Measurements from ENCODE around the gene PAPOLA. TPM values are rescaled to one million over a fixed set of nuclear protein-coding genes. Genes with fewer than 3 reads are reported as not detected.

The PAPOLA gene
- total RNA-seq, 2 experiments from 2014 or later = 99.3 to 197 TPM

DNA sequence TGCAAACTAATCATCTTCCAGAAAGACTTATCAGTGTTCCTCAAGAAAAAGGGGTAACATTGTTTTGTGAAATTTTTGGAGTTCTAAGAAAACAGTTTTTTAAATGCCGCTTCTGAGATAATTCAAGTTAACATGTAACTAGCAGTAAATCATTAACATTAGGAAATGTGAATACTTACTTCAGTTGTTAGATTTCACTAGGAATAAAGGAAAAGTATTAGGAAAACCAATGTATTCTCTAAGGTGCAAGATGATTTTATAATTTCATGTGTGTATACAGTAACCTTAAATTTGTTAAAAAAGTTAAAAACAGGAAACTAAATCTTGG, 36.8 kb downstream of the PAPOLA start:
- ChIA-PET POLR2A (interaction anchor here (0.7 kb wide), 1 partner anchor 29 kb away, joined by 3 read pairs; no protein-coding TSS in a partner anchor), CTCF (ENCODE audit: unreplicated experiment) (no interaction called here)
- no TSS peak for BruUV-seq (replicated peaks)
- Histone ChIP-seq H2AFZ (ENCODE audit: low read length) (no peak overlapping the region), H3K27ac (ENCODE audit: low read depth, low read length, poor library complexity, severe bottlenecking) (no peak overlapping the region), H3K79me2 (ENCODE audit: insufficient read depth, low read depth, low read length) (no peaks in the 10 kb centered on the region), H3K36me3 (ENCODE audit: insufficient read depth, low read length) (peaks cover 64% of the 10 kb centered on the region), H3K4me3 (ENCODE audit: low read depth, low read length, poor library complexity, severe bottlenecking) (no peak overlapping the region), H4K20me1 (ENCODE audit: insufficient read depth, low read length) (0 out of 2 replicates have a peak, but pooled peaks cover 1% of the 10 kb centered on the region), H3K9me3 (ENCODE audit: low read length) (no peaks in the 10 kb centered on the region), H3K4me2 (ENCODE audit: low read length) (no peak overlapping the region), H3K4me1 (ENCODE audit: insufficient read depth, low read length, poor library complexity, severe bottlenecking) (peaks cover 7% of the 10 kb centered on the region), H3K9me2 (ENCODE audit: insufficient read depth, low read length) (no peaks in the 10 kb centered on the region)
- no peak for DNase-seq (ENCODE audit: low spot score)
- no peak for TF ChIP-seq CTCF (conservative IDR thresholded peaks at IDR 0.05; ENCODE audit: low read length)
- TF ChIP-seq EZH2phosphoT487 (IDR thresholded peaks at IDR 0.05; ENCODE audit: borderline replicate concordance, low read depth, low read length) = no peak
- intact Hi-C loops (cut with micrococcal nuclease; ENCODE audit: unreplicated experiment) = no loop called here

DNA sequence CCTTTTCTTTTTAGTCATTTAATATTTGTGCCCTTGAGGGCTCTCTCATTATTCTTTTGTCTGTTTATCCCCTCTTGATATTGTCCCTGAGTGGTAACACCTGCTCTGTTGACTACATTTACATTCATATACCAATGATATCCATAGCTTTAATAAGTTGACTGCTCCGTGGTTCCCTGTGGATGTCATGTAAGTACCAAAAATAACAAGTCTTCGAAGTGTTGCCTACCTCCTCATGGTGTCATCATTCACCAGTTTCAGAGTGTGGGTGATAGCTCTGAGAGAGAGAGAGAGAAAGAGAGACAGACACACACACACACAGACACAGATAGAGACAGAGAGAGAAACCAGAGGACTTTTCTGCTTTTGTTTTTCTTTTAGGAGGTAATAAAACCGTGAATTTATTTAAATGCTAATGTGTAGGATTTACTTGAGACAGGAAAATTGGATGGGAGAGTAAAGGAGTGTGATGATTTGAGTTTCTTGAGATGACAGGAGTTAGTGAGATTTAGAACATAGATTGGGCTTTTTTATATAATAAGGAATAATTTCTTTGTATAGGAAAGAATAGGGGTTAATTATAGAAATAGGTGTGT, 52.2 kb downstream of the PAPOLA start:
- H3K4me2 ChIP-seq (ENCODE audit: low read length) = no peak overlapping the region
- H3K79me2 ChIP-seq (ENCODE audit: insufficient read depth, low read depth, low read length) = no peaks in the 10 kb centered on the region
- ChIA-PET POLR2A (interaction anchor here (1.2 kb wide), 1 partner anchor 12 kb away, joined by 4 read pairs; no protein-coding TSS in a partner anchor), CTCF (ENCODE audit: unreplicated experiment) (no interaction called here)
- H3K4me1 ChIP-seq (ENCODE audit: insufficient read depth, low read length, poor library complexity, severe bottlenecking) = no peaks in the 10 kb centered on the region
- H3K9me3 ChIP-seq (ENCODE audit: low read length) = no peaks in the 10 kb centered on the region
- no peaks in the 10 kb centered on the region for H4K20me1 ChIP-seq (ENCODE audit: insufficient read depth, low read length)
- H3K4me3 ChIP-seq (ENCODE audit: low read depth, low read length, poor library complexity, severe bottlenecking) = no peak overlapping the region
- H3K36me3 ChIP-seq (ENCODE audit: insufficient read depth, low read length) = peaks cover 86% of the 10 kb centered on the region
- no peaks in the 10 kb centered on the region for H3K9me2 ChIP-seq (ENCODE audit: insufficient read depth, low read length)
- TF ChIP-seq EZH2phosphoT487 (IDR thresholded peaks at IDR 0.05; ENCODE audit: borderline replicate concordance, low read depth, low read length) (no peak), CTCF (conservative IDR thresholded peaks at IDR 0.05; ENCODE audit: low read length) (no peak)
- no peak overlapping the region for H3K27ac ChIP-seq (ENCODE audit: low read depth, low read length, poor library complexity, severe bottlenecking)
- DNase-seq (ENCODE audit: low spot score) = no peak
- TSS peak; percentile 31 for BruUV-seq (replicated peaks)
- intact Hi-C loops (cut with micrococcal nuclease; ENCODE audit: unreplicated experiment) = no loop called here
- H2AFZ ChIP-seq (ENCODE audit: low read length) = no peak overlapping the region

GRCh38 chr14:96559571-96559970, 57.4 kb downstream of the PAPOLA start:
- no peak overlapping the region for H3K27ac ChIP-seq (ENCODE audit: low read depth, low read length, poor library complexity, severe bottlenecking)
- no peak for TF ChIP-seq EZH2phosphoT487 (IDR thresholded peaks at IDR 0.05; ENCODE audit: borderline replicate concordance, low read depth, low read length)
- TF ChIP-seq CTCF (conservative IDR thresholded peaks at IDR 0.05; ENCODE audit: low read length) = no peak
- no peak overlapping the region for H3K4me3 ChIP-seq (ENCODE audit: low read depth, low read length, poor library complexity, severe bottlenecking)
- CTCF ChIA-PET (ENCODE audit: unreplicated experiment) = no interaction called here
- no peaks in the 10 kb centered on the region for H3K79me2 ChIP-seq (ENCODE audit: insufficient read depth, low read depth, low read length)
- intact Hi-C loops (cut with micrococcal nuclease; ENCODE audit: unreplicated experiment) = no loop called here
- H4K20me1 ChIP-seq (ENCODE audit: insufficient read depth, low read length) = no peaks in the 10 kb centered on the region
- no peak overlapping the region for H3K4me2 ChIP-seq (ENCODE audit: low read length)
- H2AFZ ChIP-seq (ENCODE audit: low read length) = no peak overlapping the region
- no TSS peak for BruUV-seq (replicated peaks)
- POLR2A ChIA-PET = interaction anchor here (0.6 to 1.2 kb wide), 3 partner anchors 16 to 28 kb away, joined by 3 to 4 read pairs (median 3); no protein-coding TSS in a partner anchor
- H3K9me2 ChIP-seq (ENCODE audit: insufficient read depth, low read length) = no peaks in the 10 kb centered on the region
- no peaks in the 10 kb centered on the region for H3K9me3 ChIP-seq (ENCODE audit: low read length)
- DNase-seq (ENCODE audit: low spot score) = no peak
- peaks cover 96% of the 10 kb centered on the region for H3K36me3 ChIP-seq (ENCODE audit: insufficient read depth, low read length)
- H3K4me1 ChIP-seq (ENCODE audit: insufficient read depth, low read length, poor library complexity, severe bottlenecking) = no peaks in the 10 kb centered on the region
